KG1 (cell line): Measurements from ENCODE around the gene SEPTIN8.

Experiments used
- DNase-seq: peaks from one replicate; lab custom pipeline; 2025; lab: John Stamatoyannopoulos, UW

The SEPTIN8 gene

DNA sequence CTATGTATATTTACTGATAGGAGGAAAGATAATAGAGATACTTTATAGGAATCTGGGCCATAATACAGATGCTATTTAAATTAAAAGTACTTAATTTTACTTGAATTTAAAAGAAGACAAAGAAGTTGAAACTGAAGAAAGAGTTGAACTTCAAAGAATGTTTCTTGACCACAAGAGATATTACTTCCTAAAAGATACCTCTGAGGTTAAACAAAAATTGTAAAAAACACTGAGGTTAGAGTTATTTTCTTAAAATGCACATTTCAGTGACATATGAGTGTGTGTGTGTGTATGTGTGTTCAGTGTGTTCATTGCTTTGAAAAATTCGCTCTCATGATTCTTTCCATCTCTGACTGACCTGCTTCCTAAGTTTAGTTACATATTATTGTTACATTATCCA is 3.5 kb upstream of the SEPTIN8 start:
- DNase-seq = no peak

DNA sequence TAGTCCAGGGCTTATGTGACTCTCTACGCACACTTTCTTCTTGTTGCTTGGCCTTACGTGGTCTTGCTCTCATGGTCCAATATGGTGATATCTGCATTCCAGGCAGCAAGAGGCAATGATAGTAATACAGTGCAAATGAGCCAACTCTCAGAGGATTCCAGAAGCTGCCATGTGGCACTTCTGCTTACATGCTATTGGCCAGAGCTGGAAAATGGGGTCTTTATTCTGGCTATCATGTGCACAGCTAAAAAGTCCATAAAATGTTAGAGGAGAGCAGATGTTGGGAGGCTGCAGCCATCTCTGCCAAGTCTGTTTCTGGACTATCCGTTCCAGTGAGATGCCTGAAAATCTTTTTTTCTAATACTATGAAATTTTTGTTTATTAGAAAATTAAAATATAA is 2.9 kb upstream of the SEPTIN8 start:
- DNase-seq = no peak

DNA sequence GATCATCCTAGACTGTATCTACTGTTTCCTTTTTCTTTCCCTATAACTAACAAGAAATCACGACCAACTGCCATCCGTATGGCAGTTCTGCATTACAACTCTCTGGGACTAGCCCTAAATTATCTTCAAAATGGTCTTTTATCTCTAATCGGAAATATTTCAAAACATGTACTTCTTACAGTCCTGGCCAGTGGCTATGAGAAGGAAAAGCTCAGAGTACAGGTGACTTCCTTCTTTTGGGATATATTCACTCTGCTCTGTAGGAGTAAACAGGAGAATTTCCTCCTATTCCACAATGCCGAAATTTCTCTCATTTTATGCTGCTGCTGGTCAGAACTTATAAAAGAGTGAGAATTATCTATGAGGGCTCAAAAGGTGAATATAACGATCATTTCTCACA is 1.8 kb upstream of the SEPTIN8 start:
- DNase-seq = no peak

DNA sequence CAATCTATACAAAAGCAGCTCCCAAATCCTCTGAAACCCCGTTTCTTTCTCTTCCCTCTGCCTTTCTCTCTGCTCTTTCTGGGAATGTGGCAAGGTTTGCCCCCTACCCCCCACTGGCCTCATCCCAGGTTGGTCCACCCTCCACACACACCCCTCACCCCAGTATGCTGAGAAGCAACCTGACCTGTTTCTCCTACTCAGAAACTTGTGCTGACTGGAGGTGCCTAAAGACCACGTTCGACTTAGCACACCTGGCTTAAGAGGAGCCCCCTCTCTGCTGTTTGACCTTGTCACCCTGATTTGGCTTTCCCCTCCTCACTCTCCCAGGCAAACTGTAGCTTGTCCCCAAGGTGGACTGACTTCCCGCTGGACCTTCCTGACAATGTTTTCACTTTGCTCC is 1.1 kb upstream of the SEPTIN8 start:
- no peak for DNase-seq

DNA sequence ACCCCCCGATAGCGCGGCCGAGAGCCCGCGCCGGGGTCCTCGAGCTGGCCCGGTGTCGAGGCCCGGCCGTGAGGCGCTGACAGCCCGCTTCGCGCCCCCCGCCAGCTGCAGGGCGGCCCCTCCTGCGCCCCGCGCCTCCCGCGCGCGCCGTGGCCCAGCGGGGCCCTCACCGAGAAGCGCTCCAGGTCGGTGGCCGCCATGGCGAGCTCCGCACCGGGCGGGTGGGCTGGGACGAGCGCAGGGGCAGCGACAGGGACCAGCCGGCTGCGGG is 166 bp downstream of the SEPTIN8 start:
- DNase-seq = no peak

DNA sequence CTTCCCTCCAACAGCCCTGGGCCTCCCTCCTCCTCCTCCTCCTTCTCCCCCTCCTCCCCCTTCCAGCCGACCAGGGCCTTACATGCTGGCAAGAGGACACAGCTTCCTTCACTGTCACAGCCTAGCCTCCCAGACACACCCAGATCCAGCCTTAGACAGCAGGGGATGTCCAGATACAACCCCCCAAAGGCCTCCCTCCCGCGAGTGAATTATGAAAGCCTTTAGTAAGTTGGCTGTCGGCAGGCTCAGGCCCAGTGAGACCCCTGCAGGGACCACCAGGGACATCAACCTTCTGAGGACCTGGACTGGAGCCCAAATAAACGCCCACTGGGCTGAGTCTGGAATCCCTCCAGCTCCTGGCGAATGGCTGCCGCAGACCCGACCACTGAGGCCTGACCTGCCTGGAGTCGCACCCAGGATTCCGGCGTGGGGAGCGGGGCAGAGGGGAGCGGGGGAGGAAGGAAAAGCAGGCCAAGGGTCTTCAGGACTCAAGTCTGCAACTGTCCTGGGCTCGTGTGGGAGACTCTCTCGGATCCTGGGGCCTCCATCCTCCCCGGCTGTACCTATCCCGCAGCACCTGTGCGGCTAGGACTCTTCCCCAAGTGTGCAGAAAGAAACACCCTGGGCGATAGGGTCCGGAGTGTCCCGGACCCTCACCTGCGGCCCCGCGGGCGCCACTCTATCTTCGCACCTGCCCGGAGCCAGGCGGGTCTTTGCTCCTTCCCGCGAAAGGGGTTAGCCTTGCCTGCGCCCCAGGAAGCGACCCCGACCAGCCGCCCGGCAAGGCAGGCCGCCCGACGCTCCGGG is 705 bp downstream of the SEPTIN8 start:
- no peak for DNase-seq

DNA sequence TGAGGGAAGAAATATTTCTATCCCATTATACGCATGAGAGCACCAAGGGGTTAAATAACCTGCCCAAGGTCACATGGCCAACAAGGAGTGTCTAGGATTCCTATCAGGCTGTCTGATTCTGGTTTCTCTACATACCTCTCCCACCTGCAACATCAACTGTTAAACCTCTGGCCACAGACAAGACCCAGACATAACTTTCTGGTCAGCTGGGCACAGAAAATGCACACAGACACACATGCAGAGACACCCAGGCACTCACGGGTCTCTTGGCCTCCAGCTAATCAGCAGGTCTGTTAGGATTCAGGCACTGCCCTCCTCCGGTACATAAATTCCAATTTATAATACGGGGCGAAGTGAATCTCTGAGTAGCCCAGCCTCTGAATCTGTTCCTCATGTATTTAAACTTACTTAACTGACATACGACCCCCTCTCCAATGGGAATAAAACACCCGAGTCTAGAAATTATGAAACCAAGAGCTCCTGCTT is 1.5 kb downstream of the SEPTIN8 start:
- DNase-seq = no peak

DNA sequence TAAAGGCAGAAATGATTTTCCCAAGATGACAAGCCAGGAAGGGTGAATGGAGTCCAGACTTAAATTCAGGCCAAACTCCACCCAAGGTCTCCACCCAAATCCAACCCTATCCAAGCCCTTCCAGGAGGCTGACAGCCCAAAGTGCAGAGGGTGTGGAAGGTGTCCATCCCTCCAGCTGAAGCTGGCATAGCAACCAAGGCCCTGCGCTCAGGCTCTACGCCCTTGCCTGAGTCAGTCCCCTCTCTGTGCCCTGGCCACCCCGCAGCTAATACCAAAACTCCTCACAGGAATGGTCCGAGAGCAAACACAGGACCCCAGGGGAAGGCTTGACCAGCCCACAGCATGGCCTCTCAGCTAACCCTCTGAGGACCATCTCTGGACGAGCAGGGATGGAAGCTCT is 2.1 kb downstream of the SEPTIN8 start:
- no peak for DNase-seq

DNA sequence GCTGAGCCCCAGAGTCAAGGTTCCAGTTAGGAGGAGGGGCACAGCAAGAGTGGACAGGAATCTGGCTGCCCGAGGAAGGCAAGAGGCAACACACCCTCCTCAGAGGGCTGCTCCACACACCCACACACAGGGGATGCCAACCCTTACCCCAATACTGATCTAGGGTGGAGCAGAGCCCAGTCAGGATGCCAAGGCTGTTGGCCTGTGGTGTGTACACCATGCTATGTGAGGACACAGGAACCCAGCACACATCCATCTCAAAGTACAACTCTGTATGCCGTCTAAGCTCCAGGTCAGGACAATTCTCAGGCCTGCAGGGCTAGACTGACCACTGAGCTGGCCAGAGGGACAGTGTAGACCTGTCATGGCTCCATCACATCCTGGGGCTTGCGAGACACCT is 2.6 kb downstream of the SEPTIN8 start:
- no peak for DNase-seq

DNA sequence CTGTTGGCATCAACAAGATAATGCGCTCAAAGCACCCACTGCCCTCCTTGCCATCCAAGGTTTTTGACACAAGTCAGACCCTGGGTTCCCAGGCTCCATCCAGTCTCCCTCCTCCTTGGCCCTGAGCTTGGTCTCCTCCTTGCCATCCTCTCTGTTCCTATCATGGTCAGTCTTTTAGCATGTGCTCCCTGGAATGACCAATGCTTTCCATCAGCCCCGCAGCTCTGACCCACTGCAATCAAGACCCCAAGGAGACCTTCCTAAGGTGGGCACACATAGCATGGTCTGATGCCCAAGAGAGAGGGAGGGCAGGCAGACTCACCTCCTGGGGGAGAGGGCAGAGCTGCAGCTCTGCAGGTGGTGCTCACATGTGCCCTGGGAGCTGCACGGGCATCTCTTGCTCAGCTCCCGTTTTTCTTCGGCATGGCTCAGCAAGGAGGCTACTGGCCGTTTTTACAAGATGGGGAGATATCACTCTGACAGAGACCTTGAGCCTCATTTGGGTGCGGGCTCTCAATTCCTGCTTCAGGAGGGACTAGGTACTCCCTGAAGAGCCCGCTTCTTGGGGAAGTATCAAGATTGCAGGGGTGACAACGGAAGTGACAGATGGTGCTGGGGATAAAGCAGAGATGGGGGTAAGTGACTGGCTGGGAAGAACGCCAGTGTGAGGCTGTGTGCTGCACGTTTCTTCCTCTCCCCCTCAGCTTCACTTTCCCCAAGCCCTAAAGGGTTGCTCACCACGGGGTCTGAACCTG is 3.3 kb downstream of the SEPTIN8 start:
- no peak for DNase-seq

DNA sequence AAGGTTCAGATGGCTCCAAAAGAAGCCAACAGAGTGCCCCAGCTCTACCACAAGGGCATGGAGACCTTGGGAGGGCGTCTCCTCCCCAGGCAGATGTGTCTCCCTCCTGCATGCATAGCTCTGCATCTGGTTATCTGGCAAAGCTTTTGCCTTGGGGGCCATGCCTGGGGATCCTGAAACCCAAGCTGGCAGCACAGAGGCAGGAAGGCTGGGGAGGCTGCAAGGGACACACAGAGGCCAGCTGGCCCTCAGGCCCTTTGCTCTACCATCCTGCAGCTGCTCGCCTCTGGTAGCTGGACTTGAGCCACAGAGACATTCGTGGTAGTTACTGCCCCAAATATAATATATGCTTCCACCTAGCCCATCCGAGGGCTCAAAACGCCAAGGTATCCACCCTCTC is 3.9 kb downstream of the SEPTIN8 start:
- DNase-seq = no peak

DNA sequence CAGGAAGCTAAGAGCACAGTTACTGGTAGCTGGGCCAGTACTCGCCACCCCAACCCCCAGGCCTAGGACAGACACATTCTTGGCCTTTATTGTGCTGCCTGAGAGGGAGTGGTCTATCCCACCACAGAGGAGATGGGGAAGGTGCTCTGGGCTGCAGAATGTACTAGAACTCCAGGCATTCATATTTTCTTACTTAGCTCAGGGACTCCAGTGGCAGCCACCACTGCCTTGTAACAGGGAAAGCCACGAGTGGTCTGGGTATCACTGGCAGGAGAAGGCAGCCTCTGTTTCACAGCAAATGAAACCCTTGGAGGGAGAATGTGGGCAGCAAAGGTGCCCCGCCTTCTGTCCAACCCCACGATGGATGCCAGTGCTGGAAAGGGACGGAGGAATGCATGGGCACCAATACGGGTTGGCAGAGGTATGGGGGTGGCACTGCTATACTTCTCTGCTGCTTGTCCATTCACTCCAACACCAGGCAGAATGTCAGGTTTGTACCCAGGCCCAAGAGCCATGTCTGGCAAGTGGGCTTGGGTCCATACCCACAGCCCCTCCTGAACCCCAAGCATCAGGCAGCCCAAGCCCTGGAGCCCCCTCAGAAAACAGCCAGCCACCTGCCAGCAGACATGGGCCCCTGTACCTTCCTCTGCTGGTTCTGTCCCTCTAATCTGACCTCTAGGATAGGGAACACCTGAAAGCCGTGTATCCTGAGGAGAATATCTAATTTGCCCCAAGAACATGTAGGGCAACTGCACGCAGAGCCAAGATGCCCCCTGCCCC is 4.6 kb downstream of the SEPTIN8 start:
- DNase-seq = no peak

DNA sequence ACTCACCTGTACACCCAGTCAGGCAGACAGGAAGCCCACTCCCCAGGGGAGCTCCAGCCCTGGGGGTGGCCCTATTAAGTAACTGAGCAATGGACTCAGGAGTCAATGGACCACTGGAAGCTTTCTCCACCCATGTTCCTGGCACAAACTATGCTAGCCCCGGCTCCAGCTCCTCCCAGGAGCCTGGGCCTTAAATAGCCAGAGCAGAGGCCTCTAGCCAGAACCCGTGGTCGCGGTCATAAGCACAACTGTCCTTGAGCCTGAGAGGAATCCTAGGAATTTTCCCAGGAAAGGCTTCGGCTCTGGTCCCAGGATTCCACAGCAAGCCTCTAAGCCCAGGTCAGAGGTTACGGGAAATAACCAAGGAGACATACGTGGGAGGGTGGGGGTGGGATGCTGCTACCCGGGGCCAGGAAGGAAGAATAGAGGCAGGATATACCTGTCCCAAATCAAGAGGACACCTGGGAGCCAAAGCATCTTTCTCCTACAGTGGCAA is 5.5 kb downstream of the SEPTIN8 start:
- no peak for DNase-seq

DNA sequence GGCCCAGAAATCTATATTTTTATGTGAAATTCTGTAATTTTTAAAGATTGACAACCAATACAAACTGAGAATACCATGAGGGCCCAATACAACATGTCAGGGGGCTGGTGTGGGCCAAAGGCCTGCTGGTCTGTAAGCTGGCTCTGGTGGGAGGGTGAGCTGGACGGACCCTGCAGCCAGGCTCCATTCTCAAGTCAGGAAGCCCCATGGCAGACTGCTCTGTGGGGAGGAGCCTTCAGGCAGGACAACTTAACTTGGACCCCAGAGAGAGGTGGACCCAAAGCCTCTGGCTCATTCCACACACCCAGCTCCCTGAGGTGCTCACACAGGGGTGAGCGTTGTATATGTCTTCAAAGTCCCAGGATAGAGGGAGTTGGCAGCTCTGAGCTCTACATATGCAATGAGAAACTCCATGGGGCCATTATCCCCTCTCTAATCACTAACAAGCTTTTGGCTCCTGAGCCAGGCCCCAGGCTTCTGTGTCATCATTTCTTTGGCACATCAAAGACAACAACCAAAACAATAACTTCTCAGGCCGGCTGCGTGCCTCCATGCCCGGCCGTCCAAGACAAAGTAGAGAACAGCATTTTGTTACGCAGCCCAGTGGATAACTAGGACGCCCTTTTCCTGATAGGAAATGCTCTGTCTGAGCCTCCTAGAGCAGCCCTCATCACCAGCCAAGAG is 6.4 kb downstream of the SEPTIN8 start:
- no peak for DNase-seq

DNA sequence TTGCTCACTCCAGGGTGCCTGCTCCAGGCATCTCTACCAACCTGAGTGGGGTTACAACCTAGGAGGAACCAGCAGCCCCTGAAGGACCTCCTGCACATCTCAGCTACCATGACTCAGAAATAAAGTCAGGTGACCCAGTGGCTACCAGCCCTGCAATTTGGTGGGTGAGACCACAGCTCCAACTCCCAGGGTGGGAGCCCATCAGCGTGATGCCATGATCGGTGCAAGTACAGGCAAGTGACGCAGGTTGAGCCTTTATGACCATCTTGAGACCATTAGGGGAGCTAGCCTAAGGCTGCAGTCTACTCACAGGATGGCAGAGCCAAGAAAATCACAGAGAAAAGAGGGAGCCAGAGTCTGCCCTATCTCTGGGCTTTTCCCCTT is 8.6 kb downstream of the SEPTIN8 start:
- no peak for DNase-seq

DNA sequence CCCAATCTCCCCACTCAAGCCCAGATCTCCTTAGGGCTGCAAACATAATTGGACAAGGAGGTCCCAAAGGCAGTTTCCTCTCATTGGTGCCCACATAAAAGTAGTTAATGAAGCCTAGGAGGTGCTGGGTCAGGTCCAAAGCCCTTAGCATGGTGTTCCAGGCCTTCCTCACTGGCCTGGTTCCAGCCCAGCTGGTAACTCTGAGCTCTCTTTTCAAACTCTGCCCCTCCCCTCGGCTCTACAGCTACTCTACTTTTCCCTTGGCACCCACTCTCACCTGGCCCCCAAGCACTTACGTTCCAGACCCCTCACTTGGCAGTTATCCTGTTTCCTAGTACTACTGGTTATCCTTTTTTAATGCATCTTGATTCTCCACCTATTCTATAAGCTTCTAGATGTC is 9.9 kb downstream of the SEPTIN8 start:
- DNase-seq = no peak

DNA sequence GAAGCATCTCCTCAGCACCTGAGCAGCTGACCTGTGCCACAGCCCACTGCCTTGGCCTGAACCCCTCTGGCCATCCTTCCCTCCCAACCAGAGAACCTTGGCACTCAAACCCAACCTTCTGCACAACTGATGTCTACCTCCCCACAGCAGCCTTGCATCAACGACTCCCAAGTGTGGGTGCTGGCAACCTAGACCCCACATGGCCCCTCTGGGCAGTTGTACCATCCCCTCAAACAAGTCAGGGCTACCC is 10.3 kb downstream of the SEPTIN8 start:
- DNase-seq = no peak

DNA sequence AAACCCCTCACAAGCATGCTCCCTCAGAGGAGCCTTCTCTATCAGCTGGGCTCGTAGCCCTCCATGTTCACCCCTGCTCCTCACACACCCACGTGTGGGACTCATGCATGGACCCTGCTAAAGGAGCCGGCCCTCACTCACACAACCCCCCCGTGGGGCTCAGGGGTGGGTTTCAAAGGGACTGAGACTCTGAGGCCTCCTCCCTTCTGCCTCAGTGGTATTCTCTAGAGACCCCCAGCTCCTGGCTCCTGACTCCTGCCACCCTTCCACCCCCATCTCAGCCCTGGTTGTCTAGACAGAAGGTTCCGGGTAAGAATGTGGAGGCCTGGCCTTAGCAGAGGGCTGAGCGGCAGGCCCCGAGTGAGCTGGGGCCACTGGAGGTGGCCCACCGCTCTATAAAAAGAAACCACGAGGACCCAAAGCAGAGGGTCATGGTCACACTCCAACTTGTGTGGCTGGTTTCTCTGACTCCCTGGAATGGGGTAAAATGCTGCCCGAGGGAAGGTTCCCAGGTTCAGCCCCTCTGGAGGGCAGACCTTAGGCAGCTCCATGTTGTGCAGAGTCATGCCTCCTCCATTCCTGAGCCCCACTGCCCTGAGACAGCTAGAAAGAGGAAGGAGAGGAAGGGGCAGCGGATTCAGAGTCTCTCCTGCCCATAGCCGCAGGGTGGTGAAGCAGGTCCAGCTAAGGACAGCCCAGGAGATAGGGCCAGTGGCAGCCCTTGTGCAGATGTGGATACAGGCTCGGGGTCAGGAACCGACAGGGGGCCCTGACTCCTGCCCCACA is 10.8 kb downstream of the SEPTIN8 start:
- DNase-seq = no peak

DNA sequence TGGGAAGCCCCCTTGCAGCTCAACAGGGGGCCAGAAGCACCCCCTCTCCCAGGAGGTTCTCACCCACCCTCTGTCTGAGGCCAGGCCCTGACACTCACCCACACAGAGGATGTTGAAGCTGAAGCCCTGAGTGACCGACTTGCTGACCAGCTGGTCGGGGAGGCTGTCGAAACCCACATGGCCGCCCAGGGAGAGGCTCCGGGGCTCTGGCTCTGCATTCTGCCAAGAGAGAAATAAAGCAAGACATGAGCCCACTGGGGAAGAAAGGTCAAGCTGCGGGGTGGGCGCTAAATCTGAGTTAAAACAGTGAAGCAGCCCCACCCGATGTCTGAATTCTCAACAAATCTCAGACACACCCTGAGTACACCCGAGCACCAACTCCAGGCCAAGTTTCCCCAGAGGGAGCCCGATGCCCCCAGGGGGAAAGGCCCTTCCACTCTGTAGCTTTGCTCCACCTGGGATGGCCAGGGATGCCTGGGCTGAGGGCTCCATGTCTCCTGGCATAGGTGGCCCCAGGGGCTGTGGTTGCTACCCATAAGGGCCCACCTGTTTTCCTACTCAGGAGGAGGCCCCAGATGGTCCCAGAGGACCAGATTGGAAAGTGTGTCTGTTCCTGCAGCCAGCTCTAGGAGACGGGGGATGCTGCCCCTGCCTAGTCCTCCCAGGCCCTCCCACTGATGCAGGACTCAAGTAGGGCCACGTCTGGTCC is 11.6 kb downstream of the SEPTIN8 start:
- DNase-seq = no peak

DNA sequence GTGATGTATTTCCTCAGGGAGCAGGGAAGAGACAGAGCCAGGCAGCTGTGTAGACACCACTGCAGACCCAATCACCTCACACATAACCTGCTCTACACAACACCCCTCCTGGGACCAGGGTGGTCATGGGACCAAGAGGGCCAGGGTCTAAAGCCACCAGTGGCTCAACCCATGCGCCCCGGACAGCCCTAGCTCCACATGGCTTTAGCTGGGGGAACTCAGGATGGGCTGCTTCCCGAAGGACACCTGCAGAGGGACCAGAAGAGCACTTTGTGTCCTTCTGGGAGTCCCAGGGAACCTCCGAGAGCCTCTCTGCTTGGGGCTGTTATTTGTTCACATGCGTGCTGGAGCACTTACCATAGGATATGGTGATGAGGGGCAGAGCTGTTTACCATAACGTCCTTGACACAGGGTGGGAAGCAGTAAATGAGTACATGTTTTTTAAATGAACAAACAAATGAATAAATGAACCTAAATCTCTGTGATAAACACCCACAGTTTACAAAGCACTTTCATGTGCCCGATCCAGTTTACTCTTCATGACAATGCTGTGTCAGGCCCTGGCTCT is 12.3 kb downstream of the SEPTIN8 start:
- no peak for DNase-seq

DNA sequence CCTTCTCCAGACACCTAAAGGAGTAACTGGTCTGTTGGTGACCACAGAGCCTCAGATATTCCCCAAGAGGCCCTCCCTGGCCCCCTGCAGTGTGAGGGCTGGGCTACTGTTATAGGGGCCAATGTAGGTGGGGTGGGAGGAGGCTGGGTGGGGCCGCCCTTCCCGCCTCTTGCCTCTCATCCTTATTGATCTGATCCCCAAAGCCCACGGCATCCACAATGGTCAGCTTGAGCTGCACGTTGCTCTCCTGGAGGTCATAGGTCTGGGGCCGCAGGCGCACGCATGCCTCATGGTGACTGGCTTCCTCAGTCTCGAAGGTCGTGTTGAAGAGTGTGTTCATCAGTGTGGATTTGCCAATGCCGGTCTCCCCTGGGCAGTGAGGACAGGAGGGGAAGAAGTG is 13.0 kb downstream of the SEPTIN8 start:
- no peak for DNase-seq
